HG02642 (cell line): Measurements from ENCODE around the gene RASSF3.

Experiments used
- ATAC-seq: cut with Tn5 transposase; IDR thresholded peaks from one replicate; pipeline ENCODE4 v1.9.1; 2021; ENCODE audit warnings: mild to moderate bottlenecking; ENCODE audit not compliant: unreplicated experiment, poor library complexity

The RASSF3 gene

DNA sequence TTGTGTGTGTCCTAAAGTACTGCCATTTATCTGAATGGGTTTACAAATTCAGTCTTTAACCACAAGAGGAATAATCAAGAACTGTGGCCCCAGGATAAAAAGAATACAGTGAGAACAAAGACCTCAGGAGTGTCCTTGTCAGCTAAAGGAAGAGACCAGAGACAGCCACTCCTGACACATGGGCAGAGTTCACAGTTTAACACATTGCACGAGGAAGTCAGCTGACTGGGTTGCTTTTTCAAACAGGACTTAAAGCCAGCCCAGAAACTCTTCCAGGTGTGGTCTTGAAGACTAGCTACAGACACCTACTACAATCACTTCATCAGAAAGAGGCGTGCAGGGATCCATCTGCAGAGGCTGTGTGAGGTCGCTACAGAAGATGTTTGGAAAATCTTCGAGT lies 106.1 kb downstream of the RASSF3 start:
- ATAC-seq: no peak

DNA sequence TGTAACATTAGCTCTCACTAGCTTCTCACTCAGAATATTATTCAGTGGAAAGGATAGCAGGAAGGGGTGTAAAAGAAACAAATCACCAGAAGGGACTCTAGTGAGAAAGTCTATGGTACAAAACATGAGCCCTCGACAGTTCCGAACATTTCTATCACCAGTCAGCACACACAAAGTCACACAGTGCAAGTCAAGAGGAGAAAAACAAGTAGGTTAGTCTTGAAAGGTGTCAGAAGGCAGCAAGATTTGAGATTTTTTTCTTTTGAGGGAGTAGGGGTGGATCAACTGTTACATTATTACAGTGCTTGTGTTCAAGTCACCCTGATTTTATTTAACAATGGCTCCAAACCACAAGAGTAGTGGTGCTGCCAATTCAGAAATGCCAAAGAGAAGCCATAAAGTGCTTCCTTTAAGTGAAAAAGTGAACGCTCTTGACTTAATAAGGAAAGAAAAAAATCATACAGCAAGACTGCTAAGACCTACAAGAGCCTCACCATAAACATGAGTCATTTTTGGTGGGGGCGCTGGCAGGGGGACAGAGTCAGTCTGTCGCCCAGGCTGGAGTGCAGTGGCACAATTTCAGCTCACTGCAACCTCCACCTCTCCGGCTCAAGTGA lies 106.7 kb downstream of the RASSF3 start:
- ATAC-seq: no peak

DNA sequence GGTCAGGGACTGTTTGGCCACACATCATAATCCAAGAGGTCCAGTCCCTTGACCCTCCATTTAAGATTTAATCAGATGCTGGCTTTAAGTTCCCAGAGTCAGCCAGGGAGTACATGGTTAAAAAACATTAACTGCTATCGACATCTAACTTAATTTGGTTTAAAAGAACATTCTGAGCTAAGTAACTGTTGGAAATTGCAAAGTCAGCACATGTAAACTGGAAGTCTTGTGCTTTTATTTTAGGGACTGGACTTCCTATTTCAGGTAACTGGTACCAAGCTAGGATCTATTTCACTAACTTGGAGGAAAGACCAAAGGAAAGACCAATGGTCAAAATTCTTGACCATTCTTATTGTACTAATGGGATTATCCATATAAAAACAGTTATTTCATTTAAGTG lies 108.4 kb downstream of the RASSF3 start:
- no peak for ATAC-seq

DNA sequence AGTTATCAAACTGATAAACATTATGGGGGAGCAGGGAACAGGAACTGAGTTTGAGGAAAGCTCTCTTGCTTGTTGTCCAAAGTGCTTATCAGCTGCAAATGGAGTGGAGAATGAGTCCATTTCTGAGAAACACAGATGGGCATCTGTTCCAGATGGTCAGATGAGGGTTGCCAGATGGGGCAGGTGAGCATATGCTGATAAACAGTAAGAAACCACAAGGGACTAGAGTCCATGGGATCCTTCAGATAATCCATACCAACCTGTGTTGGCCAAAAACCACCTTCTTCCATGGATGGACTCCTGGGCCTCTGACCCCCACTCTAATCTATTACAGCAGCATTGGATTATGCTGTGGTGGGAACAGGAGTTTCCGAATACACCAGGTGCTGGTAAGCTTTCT lies 110.6 kb downstream of the RASSF3 start:
- no peak for ATAC-seq

GRCh38 chr12:64722835-64723234 lies 112.5 kb downstream of the RASSF3 start:
- no peak for ATAC-seq

- ATAC-seq: no peak
Measured at GRCh38 chr12:64723630-64724029, 113.3 kb downstream of the RASSF3 start.

DNA sequence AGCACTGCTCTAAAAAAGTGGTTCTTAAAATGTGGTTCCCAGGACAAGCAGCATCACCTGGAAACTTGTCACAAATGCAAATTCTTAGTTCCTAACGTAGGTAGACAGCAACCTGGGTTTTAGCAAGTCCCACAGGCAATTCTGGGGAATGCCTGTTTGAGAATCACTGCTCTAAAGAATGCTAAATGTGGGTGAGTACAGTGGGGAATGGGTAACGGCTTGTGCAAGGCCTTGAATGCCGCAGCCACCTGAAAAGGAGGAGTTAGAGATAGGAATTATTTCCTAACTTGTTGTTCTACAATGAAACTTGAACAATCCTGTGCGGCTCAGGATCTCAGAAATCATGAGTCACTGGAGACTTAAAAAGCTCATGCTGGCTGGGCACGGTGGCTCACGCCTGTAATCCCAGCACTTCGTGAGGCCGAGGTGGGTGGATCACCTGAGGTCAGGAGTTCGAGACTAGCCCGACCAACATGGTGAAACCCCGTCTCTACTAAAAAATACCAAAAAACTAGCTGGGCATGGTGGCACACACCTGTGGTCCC lies 114.0 kb downstream of the RASSF3 start:
- ATAC-seq: no peak

GRCh38 chr12:64729909-64730587 lies 119.8 kb downstream of the RASSF3 start:
- ATAC-seq: no peak

- no peak for ATAC-seq
Measured at GRCh38 chr12:64730588-64730969, 120.3 kb downstream of the RASSF3 start.

GRCh38 chr12:64731683-64732082 lies 121.4 kb downstream of the RASSF3 start:
- ATAC-seq: no peak

- ATAC-seq: no peak
Measured at GRCh38 chr12:64733857-64734256, 123.6 kb downstream of the RASSF3 start.

- ATAC-seq: no peak
Measured at GRCh38 chr12:64735442-64735841, 125.1 kb downstream of the RASSF3 start.

DNA sequence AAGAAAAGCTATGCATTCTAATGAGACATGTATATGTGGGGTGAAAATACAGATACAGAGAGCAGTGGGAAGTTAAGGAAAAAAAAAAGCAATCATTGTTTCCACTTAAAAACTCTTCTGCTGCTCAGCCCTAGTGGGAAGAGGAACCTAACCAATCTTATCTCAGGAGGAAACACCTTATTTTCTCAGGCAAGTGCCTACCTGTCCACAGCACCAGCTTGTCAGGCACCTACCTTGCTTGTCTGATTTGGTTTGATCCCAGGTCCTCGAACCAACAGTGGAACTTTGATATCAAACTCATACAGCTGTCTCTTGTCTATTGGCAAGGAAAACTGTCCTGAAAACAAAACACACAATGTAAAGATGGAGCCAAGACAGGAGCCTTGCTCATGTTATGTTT lies 126.5 kb downstream of the RASSF3 start:
- ATAC-seq: no peak

DNA sequence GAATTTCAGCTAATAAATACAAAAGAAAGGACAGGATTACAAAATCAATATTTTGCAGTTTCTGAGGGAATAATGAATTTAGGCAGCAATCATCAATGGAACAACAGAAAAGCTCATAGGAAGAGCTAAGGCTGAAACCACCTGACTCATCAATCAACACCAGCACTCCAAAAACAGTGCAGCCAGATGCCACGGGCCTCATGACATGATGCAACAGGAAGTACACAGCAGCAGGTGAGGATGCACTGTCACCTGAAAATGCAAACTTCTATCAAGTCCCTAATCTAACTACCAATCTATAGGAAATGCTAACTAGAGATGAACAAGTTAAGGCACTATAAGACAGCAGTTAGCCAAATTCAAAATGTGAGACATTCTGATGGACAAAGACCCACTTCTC lies 127.2 kb downstream of the RASSF3 start:
- ATAC-seq: no peak

GRCh38 chr12:64739778-64740177 lies 129.5 kb downstream of the RASSF3 start:
- ATAC-seq: no peak

GRCh38 chr12:64740646-64741045 lies 130.4 kb downstream of the RASSF3 start:
- no peak for ATAC-seq

DNA sequence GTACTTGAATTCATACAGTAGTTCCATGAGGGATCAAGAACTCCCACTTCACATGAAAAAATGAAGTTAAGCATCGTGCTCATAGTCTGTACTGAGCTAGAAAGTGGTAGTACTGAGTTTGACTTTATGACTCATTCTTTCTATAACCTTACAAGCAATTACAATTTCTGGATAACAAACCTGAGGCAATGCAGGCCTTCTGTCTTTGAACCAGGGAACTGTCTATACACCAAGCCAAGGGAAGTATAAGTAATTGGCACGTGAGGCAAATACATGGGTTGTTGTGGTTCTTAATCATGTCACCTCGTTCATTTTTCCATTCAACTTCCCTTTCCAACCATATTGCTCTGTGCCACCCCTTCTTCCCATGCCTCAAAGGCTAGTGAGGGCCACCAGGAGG lies 132.1 kb downstream of the RASSF3 start:
- no peak for ATAC-seq

DNA sequence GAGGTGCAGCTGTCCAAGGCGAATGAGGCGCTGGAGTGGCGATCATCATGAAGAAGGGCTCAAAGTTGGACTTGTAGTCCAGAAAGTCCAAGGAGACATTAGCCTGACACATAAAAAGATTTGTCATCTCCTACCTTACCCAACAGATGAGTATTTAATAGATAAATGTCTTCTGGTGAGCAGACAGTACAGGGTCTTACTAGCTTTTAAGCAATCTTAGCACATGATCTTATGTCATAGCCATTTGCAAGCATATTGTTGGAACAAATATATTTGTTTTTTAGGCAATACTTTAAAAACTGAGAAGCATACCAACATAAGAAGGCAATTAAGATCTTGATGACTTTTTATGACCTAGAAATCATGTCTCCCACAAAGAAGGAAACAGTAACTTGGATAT lies 132.9 kb downstream of the RASSF3 start:
- ATAC-seq: no peak

GRCh38 chr12:64744422-64745258 lies 134.3 kb downstream of the RASSF3 start:
- no peak for ATAC-seq

DNA sequence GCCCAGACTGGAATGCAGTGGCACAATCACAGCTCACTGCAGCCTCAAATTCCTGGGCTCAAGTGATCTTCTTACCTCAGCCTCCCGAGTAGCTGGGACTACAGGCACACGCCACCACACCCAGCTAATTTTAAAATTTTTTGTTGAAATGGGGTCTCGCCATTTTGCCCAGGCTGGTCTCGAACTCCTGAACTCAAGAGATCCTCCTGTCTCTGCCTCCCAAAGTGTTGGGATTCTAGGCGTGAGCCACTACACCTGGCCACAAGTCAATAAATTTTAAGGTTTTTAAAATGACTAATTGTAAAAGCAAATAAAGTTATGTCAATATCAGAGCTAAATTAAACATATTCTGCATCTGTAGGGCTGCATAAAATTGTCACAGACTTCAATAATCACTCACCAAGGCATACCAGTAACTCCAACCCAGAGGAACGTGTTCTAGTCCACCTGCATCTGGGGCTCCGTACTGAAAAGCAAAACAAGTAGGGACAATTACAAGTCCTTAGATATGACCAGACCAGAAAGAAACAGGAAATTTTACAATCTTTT lies 135.0 kb downstream of the RASSF3 start:
- ATAC-seq: no peak

GRCh38 chr12:64745980-64746379 lies 135.7 kb downstream of the RASSF3 start:
- ATAC-seq: no peak
